Activated CD8-positive, alpha-beta memory T cell treated with anti-CD3 and anti-CD28 coated beads, Interleukin-2, amount 50 U/mL, for 24 hours (primary cell): Measurements from ENCODE around the gene DEK.

Experiments
- DNase-seq: peaks from one replicate; pipeline ENCODE4 v3.0.0-alpha.2; 2020; ENCODE audit errors: extremely low read depth

The DEK gene

DNA sequence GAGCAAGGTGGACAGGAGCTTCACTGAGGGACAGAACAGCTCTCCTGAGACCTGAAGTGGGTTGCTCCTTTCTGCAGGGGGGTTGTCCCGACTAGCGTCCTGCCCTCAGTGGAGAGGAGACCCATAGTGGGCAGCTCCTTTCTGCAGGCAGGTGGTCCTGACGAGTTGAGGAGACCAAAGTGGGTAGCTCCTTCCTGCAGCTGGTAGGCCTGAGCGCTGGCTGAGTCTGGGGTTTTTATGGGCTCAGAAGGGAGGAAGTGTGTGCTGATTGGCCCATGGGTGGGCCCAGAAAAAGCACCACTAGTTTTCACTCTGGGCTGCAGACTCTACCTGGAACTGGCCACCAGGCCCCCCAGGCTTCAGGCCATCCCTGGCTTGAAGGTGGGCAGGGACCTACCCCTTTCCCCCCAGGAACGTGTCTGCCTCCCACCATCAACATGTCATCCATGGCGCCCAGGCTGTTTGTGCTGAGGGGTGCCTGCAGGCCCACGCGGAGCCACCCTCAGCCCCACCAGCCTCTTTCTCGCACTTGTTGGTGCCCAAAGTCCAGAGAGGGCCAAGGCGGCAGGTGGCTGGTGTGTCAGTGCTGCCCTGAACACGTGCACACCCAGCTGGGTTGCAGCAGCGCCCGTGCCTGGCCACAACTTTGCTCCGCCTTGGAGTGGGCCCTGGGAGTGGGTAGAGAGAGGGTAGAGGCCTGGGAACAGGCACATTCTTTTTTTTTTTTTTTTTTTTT is 1.6 kb upstream of the DEK start:
- no peak for DNase-seq

DNA sequence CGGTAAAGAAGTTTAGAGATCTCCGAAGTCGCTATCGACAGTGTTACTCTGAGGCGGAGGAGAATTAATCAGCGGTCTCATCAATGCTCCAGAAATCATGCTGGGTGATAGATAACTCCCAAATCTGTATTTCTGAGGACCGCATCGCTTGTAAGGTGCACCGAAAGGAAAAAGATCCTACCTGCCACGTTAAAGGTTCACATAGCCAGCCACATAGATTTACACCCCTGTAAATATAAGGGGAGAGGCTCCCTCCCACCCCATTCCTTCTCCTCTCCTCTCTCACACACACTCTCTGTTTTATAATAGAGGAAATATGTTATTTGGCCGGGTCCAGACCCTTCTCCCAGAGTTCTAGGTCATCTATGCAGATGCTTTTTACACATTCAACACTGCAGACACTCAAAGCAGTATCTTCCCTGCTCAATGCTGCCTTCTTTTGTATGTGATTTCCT is 620 bp upstream of the DEK start:
- no peak for DNase-seq

GRCh38 chr6:18263418-18264218 is 712 bp downstream of the DEK start:
- no peak for DNase-seq

GRCh38 chr6:18262702-18263417 is 1.5 kb downstream of the DEK start:
- DNase-seq: no peak

DNA sequence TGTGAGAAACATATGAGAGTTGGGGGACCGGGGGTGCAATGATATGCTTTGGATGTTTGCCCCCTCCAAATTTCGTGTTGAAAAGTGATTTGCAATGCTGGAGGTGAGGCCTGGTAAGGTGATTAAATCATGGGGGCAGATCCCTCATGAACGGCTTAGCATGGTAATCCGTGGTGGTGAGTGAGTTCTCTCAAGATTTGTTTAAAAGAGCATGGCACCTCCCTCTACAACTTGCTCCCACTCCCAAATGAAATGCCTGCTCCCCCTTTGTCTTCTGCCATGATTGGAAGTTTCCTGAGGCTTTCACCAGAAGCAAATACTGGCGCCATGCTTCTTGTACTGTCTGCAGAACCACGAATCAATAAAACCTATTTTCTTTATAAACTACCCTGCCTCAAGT is 2.5 kb downstream of the DEK start:
- no peak for DNase-seq

- no peak for DNase-seq
Observed at GRCh38 chr6:18260448-18261106, 3.8 kb downstream of the DEK start.

- no peak for DNase-seq
Observed at GRCh38 chr6:18259675-18260447, 4.5 kb downstream of the DEK start.

DNA sequence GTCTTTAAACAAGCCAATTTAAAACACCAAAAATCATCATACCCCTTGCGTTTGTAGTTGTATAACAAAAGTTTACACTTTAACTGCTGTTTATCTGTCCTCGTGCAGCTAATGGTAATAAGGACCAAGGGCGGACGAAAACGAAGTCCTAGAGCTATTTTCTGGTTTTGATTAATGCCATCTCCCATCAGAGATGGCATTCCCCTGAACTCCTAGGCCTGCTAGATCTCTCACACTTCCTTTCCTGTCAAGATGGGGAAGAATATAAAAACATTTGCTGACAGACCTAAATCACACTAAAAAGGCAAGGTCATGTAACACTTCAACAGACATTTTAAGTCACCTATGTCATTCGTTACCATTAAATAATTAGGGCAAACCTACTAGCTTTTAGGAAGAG is 9.5 kb downstream of the DEK start:
- DNase-seq: no peak

GRCh38 chr6:18253635-18254034 is 10.7 kb downstream of the DEK start:
- DNase-seq: no peak

GRCh38 chr6:18249271-18249670 is 15.1 kb downstream of the DEK start:
- no peak for DNase-seq

DNA sequence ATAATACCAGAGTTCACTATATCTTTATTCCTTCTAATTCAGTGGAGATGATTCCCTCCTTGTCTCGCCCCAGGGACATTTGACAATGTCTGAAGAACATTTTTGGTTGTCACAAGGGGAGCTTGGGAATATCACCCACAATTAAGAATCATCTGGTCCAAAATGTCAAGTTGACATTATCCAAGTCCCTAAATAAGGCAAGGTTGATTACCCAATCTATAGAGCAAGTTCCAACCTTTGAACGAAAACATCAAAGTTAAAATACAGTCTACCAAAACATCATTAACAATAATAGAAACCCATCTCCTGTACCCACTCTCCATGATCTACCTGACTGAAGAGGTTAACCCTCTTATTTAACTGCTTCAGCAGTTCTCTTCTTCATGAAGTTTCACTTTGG is 15.6 kb downstream of the DEK start:
- no peak for DNase-seq

DNA sequence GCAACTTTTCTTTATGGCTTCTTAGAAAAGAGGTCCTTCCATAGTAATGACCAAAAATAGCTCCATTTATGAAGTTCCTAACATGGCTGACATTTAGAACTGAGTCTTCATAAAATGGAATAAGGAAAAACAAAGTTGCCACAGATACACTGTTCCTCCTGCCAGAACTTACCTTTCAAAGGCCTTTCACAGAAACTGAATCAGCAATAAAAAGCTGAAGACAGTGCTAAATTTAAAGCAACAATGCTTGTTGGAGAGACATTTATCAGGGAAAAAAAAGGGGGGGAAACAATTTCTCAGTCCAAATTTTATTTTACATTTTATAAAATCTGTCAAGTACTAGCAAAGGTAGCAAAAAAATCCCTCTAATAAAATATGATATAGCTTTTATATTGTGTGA is 17.3 kb downstream of the DEK start:
- DNase-seq: no peak

DNA sequence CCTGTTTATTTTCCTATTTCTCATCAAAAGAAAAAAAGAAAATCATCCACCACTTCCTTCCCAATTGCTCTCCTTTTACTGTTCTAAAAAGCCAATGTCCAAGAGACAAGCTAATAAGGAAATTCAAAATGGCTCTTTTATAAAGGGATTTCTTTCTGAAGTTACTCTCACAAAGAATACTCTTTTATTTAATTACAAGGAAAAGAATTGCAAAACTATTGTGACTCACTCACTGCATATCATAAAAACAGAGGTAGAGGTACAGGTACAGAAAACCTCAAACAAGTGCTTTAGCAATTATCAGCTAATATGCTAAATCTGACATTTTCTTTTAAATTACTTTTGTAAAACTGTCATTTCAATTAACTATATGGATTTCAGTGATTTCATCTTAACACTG is 18.1 kb downstream of the DEK start:
- DNase-seq: no peak

DNA sequence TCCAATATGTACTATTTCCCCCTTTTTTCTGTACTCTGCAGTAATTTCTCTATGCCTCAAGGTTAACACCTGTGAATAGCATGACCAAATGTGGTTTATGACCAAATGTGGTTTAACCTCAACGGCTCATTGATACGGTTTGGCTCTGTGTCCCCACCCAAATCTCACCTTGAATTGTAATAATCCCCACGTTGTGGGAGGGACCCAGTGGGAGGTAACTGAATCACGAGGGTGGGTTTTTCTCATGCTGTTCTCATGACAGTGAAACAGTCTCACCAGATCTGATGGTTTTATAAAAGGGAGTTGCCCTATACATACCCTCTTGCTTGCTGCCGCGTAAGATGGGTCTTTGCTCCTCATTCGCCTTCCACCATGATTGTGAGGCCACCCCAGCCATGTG is 18.7 kb downstream of the DEK start:
- DNase-seq: no peak

- DNase-seq: no peak
Observed at GRCh38 chr6:18245079-18245478, 19.3 kb downstream of the DEK start.

DNA sequence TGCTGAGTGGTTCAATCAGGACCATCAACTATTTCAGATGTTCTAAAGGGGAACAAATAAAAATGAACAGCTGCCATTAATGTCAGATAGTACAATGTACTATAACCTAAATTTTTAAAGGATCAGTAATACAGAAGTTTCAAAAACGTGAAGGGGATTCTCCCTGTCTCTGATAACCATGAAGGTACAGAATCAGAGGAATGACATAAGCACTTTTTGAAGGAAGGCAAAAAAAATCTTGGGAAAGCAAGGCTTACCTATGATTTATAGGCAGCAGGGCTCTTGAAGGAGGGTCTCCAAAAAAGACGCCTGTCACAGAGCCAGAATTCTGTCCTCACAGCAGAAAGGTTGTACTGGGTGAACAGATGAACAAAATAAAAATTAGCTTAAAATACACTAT is 20.1 kb downstream of the DEK start:
- DNase-seq: no peak

DNA sequence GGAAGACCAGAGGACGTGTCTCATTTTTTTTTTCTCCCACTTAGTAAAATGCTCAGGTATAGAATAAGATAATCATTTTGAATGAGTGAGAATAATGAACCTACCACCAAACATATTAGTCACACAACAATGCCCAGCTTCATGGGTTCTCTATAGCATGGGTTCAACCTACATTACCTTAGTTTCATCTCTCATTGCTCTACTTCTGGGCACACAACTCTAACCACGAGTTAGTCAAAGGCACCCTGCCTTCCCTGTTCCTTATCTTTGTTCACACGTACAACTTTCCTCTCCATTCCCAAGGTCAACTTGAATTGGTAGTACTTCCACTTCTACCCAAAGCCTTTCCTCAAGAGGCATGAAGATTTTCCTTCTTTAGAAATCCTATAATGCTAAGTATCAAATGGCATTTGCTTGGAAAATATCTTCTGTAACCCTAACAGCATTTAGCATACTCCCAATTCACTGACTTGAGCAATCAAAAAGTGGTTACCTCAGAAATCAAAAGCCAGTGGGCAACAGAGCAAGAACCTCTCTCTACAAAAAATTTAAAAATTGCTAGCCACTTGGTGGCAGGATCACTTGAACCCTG is 20.9 kb downstream of the DEK start:
- no peak for DNase-seq

- no peak for DNase-seq
Observed at GRCh38 chr6:18242062-18242851, 22.1 kb downstream of the DEK start.

- DNase-seq: no peak
Observed at GRCh38 chr6:18241208-18242038, 22.9 kb downstream of the DEK start.
